Measurements from ENCODE around the gene THBS1. TPM values are rescaled to one million over a fixed set of nuclear protein-coding genes. Genes with fewer than 3 reads are reported as not detected.

Gene THBS1
- total RNA-seq, 1 experiment from 2014 or later: 37.1 TPM

DNA sequence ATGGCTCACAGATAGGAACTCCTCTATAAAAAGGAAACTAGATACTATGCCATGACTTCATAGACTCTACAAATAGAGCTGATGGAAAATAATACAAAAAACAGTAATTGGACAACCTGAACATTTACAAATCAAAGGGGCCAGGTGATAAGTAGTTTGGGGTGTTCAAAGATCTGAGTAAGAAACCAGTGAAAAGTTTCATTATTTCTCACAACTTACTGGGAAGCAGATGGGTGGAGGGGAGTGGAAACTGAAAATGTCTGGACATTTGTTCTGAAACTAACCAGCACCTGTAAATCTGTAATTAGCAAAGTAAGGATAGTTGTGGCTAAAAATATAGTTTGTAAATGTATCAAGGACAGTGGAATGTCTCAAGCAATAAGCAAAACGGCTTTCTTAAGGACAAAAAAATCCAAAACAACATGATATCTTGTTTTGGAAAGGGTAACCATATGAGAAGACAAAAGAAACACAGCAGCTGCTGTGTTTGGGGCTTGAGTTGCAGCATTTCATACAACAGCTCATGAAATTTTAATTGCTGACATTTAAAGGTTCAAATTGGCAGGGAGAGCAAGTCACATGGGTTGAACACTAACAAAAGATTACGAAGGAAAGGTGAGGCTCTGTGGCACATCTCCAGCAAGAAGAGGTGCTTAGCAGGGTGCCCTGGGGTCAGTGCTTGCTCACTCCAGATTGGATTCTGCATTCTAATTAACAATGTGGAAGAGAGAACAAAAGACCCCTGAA lies 26.8 kb upstream of the THBS1 start:
- TF ChIP-seq, protein P1, sequence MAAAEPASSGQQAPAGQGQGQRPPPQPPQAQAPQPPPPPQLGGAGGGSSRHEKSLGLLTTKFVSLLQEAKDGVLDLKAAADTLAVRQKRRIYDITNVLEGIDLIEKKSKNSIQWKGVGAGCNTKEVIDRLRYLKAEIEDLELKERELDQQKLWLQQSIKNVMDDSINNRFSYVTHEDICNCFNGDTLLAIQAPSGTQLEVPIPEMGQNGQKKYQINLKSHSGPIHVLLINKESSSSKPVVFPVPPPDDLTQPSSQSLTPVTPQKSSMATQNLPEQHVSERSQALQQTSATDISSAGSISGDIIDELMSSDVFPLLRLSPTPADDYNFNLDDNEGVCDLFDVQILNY (CRISPR knock-in tag; IDR thresholded peaks at IDR 0.05): no peak
- no peak for TF ChIP-seq SP1 (CRISPR knock-in tag; conservative IDR thresholded peaks at IDR 0.05)
- no peak for TF ChIP-seq TEAD4 (CRISPR knock-in tag; IDR thresholded peaks at IDR 0.05)
- TF ChIP-seq, protein P2, sequence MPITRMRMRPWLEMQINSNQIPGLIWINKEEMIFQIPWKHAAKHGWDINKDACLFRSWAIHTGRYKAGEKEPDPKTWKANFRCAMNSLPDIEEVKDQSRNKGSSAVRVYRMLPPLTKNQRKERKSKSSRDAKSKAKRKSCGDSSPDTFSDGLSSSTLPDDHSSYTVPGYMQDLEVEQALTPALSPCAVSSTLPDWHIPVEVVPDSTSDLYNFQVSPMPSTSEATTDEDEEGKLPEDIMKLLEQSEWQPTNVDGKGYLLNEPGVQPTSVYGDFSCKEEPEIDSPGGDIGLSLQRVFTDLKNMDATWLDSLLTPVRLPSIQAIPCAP (CRISPR knock-in tag; IDR thresholded peaks at IDR 0.05): no peak
- TF ChIP-seq, protein P3, sequence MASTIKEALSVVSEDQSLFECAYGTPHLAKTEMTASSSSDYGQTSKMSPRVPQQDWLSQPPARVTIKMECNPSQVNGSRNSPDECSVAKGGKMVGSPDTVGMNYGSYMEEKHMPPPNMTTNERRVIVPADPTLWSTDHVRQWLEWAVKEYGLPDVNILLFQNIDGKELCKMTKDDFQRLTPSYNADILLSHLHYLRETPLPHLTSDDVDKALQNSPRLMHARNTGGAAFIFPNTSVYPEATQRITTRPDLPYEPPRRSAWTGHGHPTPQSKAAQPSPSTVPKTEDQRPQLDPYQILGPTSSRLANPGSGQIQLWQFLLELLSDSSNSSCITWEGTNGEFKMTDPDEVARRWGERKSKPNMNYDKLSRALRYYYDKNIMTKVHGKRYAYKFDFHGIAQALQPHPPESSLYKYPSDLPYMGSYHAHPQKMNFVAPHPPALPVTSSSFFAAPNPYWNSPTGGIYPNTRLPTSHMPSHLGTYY (CRISPR knock-in tag; IDR thresholded peaks at IDR 0.05): no peak
- TF ChIP-seq JUN (CRISPR knock-in tag; IDR thresholded peaks at IDR 0.05): no peak
- TF ChIP-seq, protein P4, sequence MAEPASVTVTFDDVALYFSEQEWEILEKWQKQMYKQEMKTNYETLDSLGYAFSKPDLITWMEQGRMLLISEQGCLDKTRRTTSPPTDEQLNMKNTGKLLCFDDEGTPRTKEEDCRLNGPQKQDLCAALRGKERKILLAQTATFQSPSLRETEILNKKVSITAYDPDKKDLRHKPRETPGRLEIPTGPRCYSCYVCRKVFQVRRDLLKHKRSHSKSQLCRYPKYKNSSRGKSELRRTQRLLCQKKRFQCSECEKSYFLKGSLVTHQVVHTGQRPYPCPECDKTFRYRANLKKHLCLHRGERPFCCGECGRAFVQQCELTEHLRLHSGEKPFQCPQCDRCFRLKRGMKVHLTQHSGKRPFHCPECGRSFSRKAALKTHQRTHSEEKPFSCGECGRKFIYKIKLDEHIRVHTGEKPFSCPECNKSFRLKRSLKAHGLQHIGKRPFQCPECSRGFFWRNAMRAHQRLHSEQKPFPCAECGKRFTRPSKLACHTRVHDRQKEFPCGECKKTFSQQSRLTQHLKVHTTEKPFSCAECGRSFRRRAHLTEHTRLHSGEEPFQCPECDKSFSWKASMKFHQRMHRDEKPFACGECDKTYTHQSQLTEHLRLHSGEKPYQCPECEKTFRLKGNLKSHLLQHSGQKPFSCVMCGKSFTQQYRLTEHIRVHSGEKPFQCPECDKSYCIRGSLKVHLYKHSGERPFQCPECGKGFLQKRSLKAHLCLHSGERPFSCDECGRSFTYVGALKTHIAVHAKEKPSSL (CRISPR knock-in tag; conservative IDR thresholded peaks at IDR 0.05): no peak
- no peak for TF ChIP-seq NR2C2 (CRISPR knock-in tag; IDR thresholded peaks at IDR 0.05)
- no peak for TF ChIP-seq ZNF317 (CRISPR knock-in tag; IDR thresholded peaks at IDR 0.05; ENCODE audit: borderline replicate concordance, low read depth)
- TF ChIP-seq, protein P5, sequence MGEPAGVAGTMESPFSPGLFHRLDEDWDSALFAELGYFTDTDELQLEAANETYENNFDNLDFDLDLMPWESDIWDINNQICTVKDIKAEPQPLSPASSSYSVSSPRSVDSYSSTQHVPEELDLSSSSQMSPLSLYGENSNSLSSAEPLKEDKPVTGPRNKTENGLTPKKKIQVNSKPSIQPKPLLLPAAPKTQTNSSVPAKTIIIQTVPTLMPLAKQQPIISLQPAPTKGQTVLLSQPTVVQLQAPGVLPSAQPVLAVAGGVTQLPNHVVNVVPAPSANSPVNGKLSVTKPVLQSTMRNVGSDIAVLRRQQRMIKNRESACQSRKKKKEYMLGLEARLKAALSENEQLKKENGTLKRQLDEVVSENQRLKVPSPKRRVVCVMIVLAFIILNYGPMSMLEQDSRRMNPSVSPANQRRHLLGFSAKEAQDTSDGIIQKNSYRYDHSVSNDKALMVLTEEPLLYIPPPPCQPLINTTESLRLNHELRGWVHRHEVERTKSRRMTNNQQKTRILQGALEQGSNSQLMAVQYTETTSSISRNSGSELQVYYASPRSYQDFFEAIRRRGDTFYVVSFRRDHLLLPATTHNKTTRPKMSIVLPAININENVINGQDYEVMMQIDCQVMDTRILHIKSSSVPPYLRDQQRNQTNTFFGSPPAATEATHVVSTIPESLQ (CRISPR knock-in tag; IDR thresholded peaks at IDR 0.05): no peak
- TF ChIP-seq, protein P6, sequence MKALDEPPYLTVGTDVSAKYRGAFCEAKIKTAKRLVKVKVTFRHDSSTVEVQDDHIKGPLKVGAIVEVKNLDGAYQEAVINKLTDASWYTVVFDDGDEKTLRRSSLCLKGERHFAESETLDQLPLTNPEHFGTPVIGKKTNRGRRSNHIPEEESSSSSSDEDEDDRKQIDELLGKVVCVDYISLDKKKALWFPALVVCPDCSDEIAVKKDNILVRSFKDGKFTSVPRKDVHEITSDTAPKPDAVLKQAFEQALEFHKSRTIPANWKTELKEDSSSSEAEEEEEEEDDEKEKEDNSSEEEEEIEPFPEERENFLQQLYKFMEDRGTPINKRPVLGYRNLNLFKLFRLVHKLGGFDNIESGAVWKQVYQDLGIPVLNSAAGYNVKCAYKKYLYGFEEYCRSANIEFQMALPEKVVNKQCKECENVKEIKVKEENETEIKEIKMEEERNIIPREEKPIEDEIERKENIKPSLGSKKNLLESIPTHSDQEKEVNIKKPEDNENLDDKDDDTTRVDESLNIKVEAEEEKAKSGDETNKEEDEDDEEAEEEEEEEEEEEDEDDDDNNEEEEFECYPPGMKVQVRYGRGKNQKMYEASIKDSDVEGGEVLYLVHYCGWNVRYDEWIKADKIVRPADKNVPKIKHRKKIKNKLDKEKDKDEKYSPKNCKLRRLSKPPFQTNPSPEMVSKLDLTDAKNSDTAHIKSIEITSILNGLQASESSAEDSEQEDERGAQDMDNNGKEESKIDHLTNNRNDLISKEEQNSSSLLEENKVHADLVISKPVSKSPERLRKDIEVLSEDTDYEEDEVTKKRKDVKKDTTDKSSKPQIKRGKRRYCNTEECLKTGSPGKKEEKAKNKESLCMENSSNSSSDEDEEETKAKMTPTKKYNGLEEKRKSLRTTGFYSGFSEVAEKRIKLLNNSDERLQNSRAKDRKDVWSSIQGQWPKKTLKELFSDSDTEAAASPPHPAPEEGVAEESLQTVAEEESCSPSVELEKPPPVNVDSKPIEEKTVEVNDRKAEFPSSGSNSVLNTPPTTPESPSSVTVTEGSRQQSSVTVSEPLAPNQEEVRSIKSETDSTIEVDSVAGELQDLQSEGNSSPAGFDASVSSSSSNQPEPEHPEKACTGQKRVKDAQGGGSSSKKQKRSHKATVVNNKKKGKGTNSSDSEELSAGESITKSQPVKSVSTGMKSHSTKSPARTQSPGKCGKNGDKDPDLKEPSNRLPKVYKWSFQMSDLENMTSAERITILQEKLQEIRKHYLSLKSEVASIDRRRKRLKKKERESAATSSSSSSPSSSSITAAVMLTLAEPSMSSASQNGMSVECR (CRISPR knock-in tag; IDR thresholded peaks at IDR 0.05; ENCODE audit: borderline replicate concordance): no peak
- TF ChIP-seq, protein P7, sequence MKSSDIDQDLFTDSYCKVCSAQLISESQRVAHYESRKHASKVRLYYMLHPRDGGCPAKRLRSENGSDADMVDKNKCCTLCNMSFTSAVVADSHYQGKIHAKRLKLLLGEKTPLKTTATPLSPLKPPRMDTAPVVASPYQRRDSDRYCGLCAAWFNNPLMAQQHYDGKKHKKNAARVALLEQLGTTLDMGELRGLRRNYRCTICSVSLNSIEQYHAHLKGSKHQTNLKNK (CRISPR knock-in tag; IDR thresholded peaks at IDR 0.05): no peak
- no peak for TF ChIP-seq NFATC4 (CRISPR knock-in tag; IDR thresholded peaks at IDR 0.05)
- TF ChIP-seq, protein P8, sequence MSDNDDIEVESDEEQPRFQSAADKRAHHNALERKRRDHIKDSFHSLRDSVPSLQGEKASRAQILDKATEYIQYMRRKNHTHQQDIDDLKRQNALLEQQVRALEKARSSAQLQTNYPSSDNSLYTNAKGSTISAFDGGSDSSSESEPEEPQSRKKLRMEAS (CRISPR knock-in tag; IDR thresholded peaks at IDR 0.05): no peak
- TF ChIP-seq, protein P9, sequence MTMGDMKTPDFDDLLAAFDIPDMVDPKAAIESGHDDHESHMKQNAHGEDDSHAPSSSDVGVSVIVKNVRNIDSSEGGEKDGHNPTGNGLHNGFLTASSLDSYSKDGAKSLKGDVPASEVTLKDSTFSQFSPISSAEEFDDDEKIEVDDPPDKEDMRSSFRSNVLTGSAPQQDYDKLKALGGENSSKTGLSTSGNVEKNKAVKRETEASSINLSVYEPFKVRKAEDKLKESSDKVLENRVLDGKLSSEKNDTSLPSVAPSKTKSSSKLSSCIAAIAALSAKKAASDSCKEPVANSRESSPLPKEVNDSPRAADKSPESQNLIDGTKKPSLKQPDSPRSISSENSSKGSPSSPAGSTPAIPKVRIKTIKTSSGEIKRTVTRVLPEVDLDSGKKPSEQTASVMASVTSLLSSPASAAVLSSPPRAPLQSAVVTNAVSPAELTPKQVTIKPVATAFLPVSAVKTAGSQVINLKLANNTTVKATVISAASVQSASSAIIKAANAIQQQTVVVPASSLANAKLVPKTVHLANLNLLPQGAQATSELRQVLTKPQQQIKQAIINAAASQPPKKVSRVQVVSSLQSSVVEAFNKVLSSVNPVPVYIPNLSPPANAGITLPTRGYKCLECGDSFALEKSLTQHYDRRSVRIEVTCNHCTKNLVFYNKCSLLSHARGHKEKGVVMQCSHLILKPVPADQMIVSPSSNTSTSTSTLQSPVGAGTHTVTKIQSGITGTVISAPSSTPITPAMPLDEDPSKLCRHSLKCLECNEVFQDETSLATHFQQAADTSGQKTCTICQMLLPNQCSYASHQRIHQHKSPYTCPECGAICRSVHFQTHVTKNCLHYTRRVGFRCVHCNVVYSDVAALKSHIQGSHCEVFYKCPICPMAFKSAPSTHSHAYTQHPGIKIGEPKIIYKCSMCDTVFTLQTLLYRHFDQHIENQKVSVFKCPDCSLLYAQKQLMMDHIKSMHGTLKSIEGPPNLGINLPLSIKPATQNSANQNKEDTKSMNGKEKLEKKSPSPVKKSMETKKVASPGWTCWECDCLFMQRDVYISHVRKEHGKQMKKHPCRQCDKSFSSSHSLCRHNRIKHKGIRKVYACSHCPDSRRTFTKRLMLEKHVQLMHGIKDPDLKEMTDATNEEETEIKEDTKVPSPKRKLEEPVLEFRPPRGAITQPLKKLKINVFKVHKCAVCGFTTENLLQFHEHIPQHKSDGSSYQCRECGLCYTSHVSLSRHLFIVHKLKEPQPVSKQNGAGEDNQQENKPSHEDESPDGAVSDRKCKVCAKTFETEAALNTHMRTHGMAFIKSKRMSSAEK (CRISPR knock-in tag; IDR thresholded peaks at IDR 0.05; ENCODE audit: borderline replicate concordance): no peak
- no peak for TF ChIP-seq ZNF423 (CRISPR knock-in tag; IDR thresholded peaks at IDR 0.05)
- TF ChIP-seq GRHL2 (CRISPR knock-in tag; IDR thresholded peaks at IDR 0.05; ENCODE audit: insufficient replicate concordance, severe bottlenecking): no peak
- H3K9me3 Mint-ChIP-seq: no peaks in the 10 kb centered on the region
- ChIA-PET POLR2A (no interaction called here), CTCF (no interaction called here)
- no peak overlapping the region for H3K27ac Mint-ChIP-seq
- no peak for DNase-seq (ENCODE audit: low spot score)
- ATAC-seq: no peak
- H3K4me3 Mint-ChIP-seq: no peak overlapping the region
- no peaks in the 10 kb centered on the region for H3K36me3 Mint-ChIP-seq
- H3K4me1 Mint-ChIP-seq: peaks cover 10% of the 10 kb centered on the region
- no peaks in the 10 kb centered on the region for H3K27me3 Mint-ChIP-seq (ENCODE audit: low read depth)
